Pancreas (tissue), 10 donors: ENCODE results near the gene TRAPPC1. TPM values are rescaled to one million over a fixed set of nuclear protein-coding genes. Genes with fewer than 3 reads are reported as not detected.
A peak's percentile ranks its signal among the peaks of the same experiment; 100 is the strongest.

Experiments used
- ATAC-seq, 4 donors: fragments of 200-7000 bp; cut with Tn5 transposase; one replicate each; pipeline versions ENCODE4 v1.8.0 to v1.9.1; 2020; ENCODE audit warnings: mild to moderate bottlenecking in 4 of 4, moderate library complexity in 4 of 4
- DNase-seq, 6 donors: peaks; one replicate each; pipeline ENCODE4 v3.0.0-alpha.2; 2020
- FAIRE-seq: peaks from 2 replicates; lab custom pipeline; 2012; peaks lifted over from hg19 to GRCh38; lab: Jason Lieb, UNC
- H3K27ac ChIP-seq, 4 donors: fragments of 200-600 bp; sonication (generic); 1 replicate in 3 of 4; 2 replicates in 1 of 4; pipeline versions ENCODE4 v1.5.0 to v1.8.0; 2020
- H3K27me3 ChIP-seq, 4 donors: fragments of 200-600 bp; one replicate each; pipeline ENCODE4 v1.8.0; 2021
- H3K36me3 ChIP-seq, 3 donors: fragments of 200-600 bp; sonication (generic) in 1 of 3; one replicate each; pipeline versions ENCODE4 v1.5.0 to v1.8.0; 2020 to 2021
- H3K4me1 ChIP-seq, 3 donors: fragments of 200-600 bp; one replicate each; pipeline ENCODE4 v1.8.0; 2021
- H3K4me3 ChIP-seq, 4 donors: fragments of 200-600 bp; sonication (generic) in 2 of 4; one replicate each; pipeline versions ENCODE4 v1.5.0 to v1.8.0; 2020 to 2021
- H3K9me3 ChIP-seq, 4 donors: fragments of 200-600 bp; one replicate each; pipeline ENCODE4 v1.8.0; 2021
- WGBS, 2 donors: extraction: QIAGEN DNeasy Blood & Tissue Kit; methylation state at CpG; one replicate each; pipeline ENCODE4 v1.1.7; 2013; 5-methylcytosine and 5-hydroxymethylcytosine counted together
- intact Hi-C, 3 donors: fragments of 100-400 bp; cut with DNase I; formaldehyde crosslinking; loops; one replicate each; pipeline versions ENCODE4 v1.11.1 to v1.14.2; 2022
- polyA plus RNA-seq, 2 donors: library from polyadenylated mRNA; stranded (reverse); fragments of 200-250 nt; gene quantifications; one replicate each; pipeline ENCODE4 v1.2.3, GENCODE V29; 2013
- total RNA-seq, 6 donors: library from RNA; stranded (reverse); fragmentation: NEBNext Ultra II Directional in 4 of 6; extraction: Animal tissue kit (Norgen Biotek cat#: 25700) in 4 of 6; gene quantifications; one replicate each; pipeline versions ENCODE4 v1.2.1 to v1.2.4, GENCODE V29; 2021 to 2023
- TF ChIP-seq, protein P1 (sequence below), 4 donors: fragments of 200-600 bp; sonication (generic) in 3 of 4; IDR thresholded peaks; one replicate each; pipeline versions ENCODE4 v1.5.0 to v1.8.0; 2021; ENCODE audit warnings: antibody characterized with exemption in 4 of 4
- donor health status: healthy with polysubstance abuse.
- donor health status: DM: no; HTN: no; CAD: no; lungs with moderate emphysema.
- donor health status: DM: no; HTN: no; CAD: no.
- donor health status: control.
- donor health status: control.
- donor health status: Bipolar disorder and iron deficiency.
- donor health status: DM: yes; HTN: yes; CAD: no.
- donor health status: DM: no; HTN: no; CAD: no.
- donor health status: DM: no; HTN: no; CAD: no.
- donor health status: DM: yes; HTN: yes; CAD: no.

TRAPPC1 gene
- total and polyA plus RNA-seq, 8 donors: 27.3 to 67.1 (median 49.1) TPM

DNA sequence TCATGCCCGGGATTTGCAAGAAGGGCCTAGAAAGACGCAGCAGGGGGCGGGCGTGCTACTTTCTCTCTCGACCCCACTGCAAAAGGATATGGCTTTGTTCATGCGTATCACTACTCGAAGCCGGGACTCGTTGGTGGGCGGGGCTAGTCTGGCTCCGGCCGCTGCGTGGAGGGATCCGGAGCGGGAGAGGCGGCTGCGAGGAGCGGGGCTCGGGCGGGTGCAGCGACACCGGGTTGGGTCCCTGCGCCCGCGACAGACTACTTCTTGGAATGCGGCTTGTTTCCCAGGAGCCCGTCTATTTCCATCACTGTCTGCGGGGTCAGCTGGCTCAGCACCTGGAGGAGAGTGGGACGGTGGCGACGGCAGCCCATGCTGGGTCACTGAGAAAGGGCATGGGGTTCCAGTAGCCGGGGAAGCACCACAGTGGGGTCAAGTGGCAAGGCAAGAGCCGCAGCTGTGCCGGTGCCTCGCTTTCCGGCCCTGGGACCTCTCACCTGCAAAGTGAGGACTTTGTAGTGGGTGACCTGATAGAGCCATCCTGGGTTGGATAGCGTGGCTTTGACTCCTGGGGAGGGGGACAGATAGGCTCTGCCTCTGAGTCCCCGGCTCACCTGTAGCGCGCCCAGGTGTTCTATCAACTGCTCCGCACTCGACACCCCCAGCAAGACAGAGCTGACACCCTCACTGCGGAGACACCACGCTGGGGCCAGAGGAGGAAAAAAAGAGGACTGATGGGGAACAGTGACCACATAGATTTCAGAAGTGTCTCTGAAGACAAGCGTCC lies 8.7 kb downstream of the TRAPPC1 start:
- no peaks in the 10 kb centered on the region for H3K36me3 ChIP-seq
- FAIRE-seq (no peak), ATAC-seq (peak; percentile 95 to 99 (median 98)), DNase-seq (peak; percentile 81 to 94 (median 86))
- peak overlapping the region; percentile 22 to 61 (median 36) for H3K27ac ChIP-seq
- H3K27me3 ChIP-seq: no peaks in the 10 kb centered on the region
- intact Hi-C loops: no loop called here
- peaks cover 0 to 8% (median 5%) of the 10 kb centered on the region in 3 donors for H3K4me1 ChIP-seq
- TF ChIP-seq, protein P1, sequence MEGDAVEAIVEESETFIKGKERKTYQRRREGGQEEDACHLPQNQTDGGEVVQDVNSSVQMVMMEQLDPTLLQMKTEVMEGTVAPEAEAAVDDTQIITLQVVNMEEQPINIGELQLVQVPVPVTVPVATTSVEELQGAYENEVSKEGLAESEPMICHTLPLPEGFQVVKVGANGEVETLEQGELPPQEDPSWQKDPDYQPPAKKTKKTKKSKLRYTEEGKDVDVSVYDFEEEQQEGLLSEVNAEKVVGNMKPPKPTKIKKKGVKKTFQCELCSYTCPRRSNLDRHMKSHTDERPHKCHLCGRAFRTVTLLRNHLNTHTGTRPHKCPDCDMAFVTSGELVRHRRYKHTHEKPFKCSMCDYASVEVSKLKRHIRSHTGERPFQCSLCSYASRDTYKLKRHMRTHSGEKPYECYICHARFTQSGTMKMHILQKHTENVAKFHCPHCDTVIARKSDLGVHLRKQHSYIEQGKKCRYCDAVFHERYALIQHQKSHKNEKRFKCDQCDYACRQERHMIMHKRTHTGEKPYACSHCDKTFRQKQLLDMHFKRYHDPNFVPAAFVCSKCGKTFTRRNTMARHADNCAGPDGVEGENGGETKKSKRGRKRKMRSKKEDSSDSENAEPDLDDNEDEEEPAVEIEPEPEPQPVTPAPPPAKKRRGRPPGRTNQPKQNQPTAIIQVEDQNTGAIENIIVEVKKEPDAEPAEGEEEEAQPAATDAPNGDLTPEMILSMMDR (IDR thresholded peaks at IDR 0.05): no peak
- H3K9me3 ChIP-seq: no peaks in the 10 kb centered on the region
- WGBS, 2 donors: 19 to 20% methylated on average over 45 of the region's 45 CpGs
- peak overlapping the region; percentile 26 to 48 (median 38) for H3K4me3 ChIP-seq

DNA sequence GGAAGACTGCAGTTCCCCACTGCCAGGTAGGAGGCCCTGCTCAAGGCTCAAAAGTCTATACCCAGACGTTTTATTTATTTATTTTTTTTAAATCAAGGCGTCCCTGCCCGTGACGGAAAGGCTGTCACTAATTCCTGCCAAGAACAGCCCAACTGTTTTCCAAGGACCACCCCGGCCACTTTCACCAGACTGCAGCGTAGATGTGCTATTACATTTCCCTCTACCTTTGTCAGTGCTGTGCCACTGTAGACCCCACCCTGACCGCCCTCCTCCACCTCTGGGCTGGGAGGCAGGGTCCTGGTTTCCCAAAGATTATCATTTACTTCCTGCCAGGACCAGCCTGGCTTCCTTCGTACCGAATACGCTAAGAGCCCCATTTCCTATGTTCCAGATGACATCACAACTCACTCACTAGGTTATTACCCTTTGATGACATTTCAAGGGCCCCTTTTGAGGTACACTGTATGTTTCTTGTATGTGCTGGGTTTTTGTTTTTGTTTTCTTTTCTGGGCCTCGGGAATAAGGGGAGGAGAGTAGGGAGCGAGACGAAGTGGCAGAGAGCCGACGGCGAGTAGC lies 9.4 kb downstream of the TRAPPC1 start:
- intact Hi-C loops: no loop called here
- no peaks in the 10 kb centered on the region for H3K36me3 ChIP-seq
- no peaks in the 10 kb centered on the region for H3K27me3 ChIP-seq
- ATAC-seq: peak in 3 of 4 donors; percentile 5 to 29 (median 10)
- FAIRE-seq: no peak
- TF ChIP-seq, protein P1 (IDR thresholded peaks at IDR 0.05): no peak
- H3K27ac ChIP-seq: peak overlapping the region; percentile 22 to 61 (median 36)
- no peak for DNase-seq
- H3K4me1 ChIP-seq: peaks cover 0 to 8% (median 5%) of the 10 kb centered on the region in 3 donors
- no peaks in the 10 kb centered on the region for H3K9me3 ChIP-seq
- 26 to 32% methylated on average over 16 of the region's 16 CpGs for WGBS, 2 donors
- peak overlapping the region; percentile 26 to 48 (median 38) for H3K4me3 ChIP-seq

DNA sequence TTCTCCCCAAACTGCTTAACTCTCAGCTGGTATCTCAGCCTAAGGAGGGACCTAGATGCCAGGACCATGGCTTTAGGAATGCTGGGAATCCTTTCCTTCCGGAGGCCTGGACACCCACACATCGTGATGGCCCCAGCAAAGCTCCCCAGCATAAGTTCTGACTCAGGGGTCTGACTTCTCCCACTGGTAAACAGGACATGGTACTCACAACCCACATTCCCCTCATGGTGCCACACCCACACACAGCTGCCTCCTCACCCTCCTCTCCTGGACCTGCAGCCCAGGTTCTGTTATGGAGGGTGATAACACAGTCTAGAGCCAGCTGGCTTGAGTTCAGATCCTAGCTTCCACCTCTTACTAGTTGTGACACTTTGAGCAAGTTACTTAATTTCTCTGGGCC lies 14.9 kb downstream of the TRAPPC1 start:
- intact Hi-C loops: no loop called here
- H3K36me3 ChIP-seq: peaks cover 0 to under 1% (median 0%) of the 10 kb centered on the region in 3 donors
- no peak overlapping the region for H3K4me3 ChIP-seq
- peaks cover 0 to 15% (median 6%) of the 10 kb centered on the region in 3 donors for H3K4me1 ChIP-seq
- no peaks in the 10 kb centered on the region for H3K9me3 ChIP-seq
- 89 to 92% methylated on average over 2 of the region's 2 CpGs for WGBS, 2 donors
- TF ChIP-seq, protein P1 (IDR thresholded peaks at IDR 0.05): no peak
- ATAC-seq: no peak
- H3K27ac ChIP-seq: peak overlapping the region in 1 of 4 donors; percentile 79
- no peak for DNase-seq
- no peaks in the 10 kb centered on the region for H3K27me3 ChIP-seq
- FAIRE-seq: no peak

DNA sequence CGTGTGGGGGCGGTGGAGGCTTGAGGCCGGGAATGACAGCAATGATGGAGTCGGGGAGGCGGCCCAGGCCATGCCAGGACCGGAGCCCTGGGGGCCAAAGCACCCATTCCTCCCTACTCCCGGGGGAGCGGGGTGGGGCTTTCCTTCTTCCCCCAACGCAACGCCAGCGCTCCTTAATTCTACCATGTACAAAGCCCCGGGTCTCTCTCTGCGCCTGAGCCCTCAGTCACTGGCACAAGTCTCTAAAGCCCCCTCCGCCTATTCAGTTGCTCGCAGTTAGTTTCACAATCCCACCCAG lies 15.4 kb downstream of the TRAPPC1 start:
- Histone ChIP-seq H3K9me3 (no peaks in the 10 kb centered on the region), H3K4me1 (peaks cover 0 to 15% (median 6%) of the 10 kb centered on the region in 3 donors), H3K27me3 (no peaks in the 10 kb centered on the region), H3K4me3 (peak overlapping the region; percentile 26 to 59 (median 48)), H3K27ac (peak overlapping the region; percentile 74 to 93 (median 81)), H3K36me3 (peaks cover 0 to 5% (median 0%) of the 10 kb centered on the region in 3 donors)
- 48 to 52% methylated on average over 15 of the region's 15 CpGs for WGBS, 2 donors
- no peak for ATAC-seq
- FAIRE-seq: no peak
- intact Hi-C loops: no loop called here
- DNase-seq: no peak
- TF ChIP-seq, protein P1 (IDR thresholded peaks at IDR 0.05): no peak
